CD14-positive monocyte (primary cell): Measurements from ENCODE around the gene CHST11. TPM values are rescaled to one million over a fixed set of nuclear protein-coding genes. Genes with fewer than 3 reads are reported as not detected.

Experiments used
- DNase-seq, 3 donors: peaks; one replicate each; pipeline ENCODE4 v3.0.0-alpha.2; 2011 to 2022
- H2AFZ ChIP-seq: 2 replicates; pipeline ENCODE4 v1.6.0; 2012; ENCODE audit warnings: mild to moderate bottlenecking, low read depth, low read length, inconsistent platforms; ENCODE audit not compliant: insufficient read depth, poor library complexity, severe bottlenecking
- H3K27ac ChIP-seq, 2 donors: 1 replicate in 1 of 2; 2 replicates in 1 of 2; pipeline ENCODE4 v1.5.1; 2012 to 2013; ENCODE audit warnings: low read length in 2 of 2, control low read depth in 1 of 2, inconsistent platforms in 1 of 2, low read depth in 1 of 2, mild to moderate bottlenecking in 1 of 2
- H3K27me3 ChIP-seq, 2 donors: one replicate each; pipeline versions ENCODE4 v1.6.0 to v1.6.1; 2011 to 2013; ENCODE audit warnings: low read length in 2 of 2; ENCODE audit not compliant: control insufficient read depth in 2 of 2, insufficient read depth in 2 of 2
- H3K36me3 ChIP-seq, 2 donors: replicated peaks in 1 of 2; 1 replicate in 1 of 2; 2 replicates in 1 of 2; pipeline versions ENCODE4 v1.5.1 to v1.6.1; 2012 to 2013; ENCODE audit warnings: low read length in 2 of 2, control low read depth in 1 of 2, inconsistent platforms in 1 of 2, mild to moderate bottlenecking in 1 of 2; ENCODE audit not compliant: insufficient read depth in 2 of 2, control insufficient read depth in 1 of 2
- H3K4me1 ChIP-seq, 2 donors: 1 replicate in 1 of 2; 2 replicates in 1 of 2; pipeline versions ENCODE4 v1.5.1 to v1.6.1; 2012 to 2013; ENCODE audit warnings: low read length in 2 of 2, control low read depth in 1 of 2, inconsistent platforms in 1 of 2, mild to moderate bottlenecking in 1 of 2, moderate library complexity in 1 of 2; ENCODE audit not compliant: insufficient read depth in 2 of 2, control insufficient read depth in 1 of 2
- H3K4me2 ChIP-seq: replicated peaks from 2 replicates; pipeline ENCODE3; 2012; ENCODE audit warnings: low read length, moderate library complexity, mild to moderate bottlenecking; ENCODE audit not compliant: poor library complexity, severe bottlenecking; ENCODE audit errors: extremely low read depth
- H3K4me3 ChIP-seq, 3 experiments: fragments of 200-600 bp in 1 of 3; sonication (generic) in 1 of 3; replicated peaks in 1 of 3; 1 replicate in 2 of 3; 2 replicates in 1 of 3; pipeline ENCODE4 v1.5.1; 2011 to 2013; ENCODE audit warnings: low read length in 3 of 3, mild to moderate bottlenecking in 3 of 3, control low read depth in 2 of 3, low read depth in 2 of 3, inconsistent platforms in 1 of 3, moderate library complexity in 1 of 3
- H3K79me2 ChIP-seq: 2 replicates; pipeline ENCODE4 v1.6.0; 2012; ENCODE audit warnings: mild to moderate bottlenecking, control low read depth, inconsistent platforms, low read length, moderate library complexity; ENCODE audit not compliant: insufficient read depth
- H3K9ac ChIP-seq: 2 replicates; pipeline ENCODE4 v1.6.0; 2017; ENCODE audit warnings: low read length, mild to moderate bottlenecking; ENCODE audit not compliant: insufficient read depth, poor library complexity, severe bottlenecking
- H3K9me3 ChIP-seq, 2 donors: replicated peaks in 1 of 2; 1 replicate in 1 of 2; 2 replicates in 1 of 2; pipeline versions ENCODE4 v1.5.1 to v1.6.1; 2012 to 2013; ENCODE audit warnings: low read length in 2 of 2, control low read depth in 1 of 2; ENCODE audit not compliant: control insufficient read depth in 1 of 2, insufficient read depth in 1 of 2
- H4K20me1 ChIP-seq: 2 replicates; pipeline ENCODE4 v1.6.0; 2012; ENCODE audit warnings: mild to moderate bottlenecking, low read length, control low read depth, moderate library complexity; ENCODE audit not compliant: insufficient read depth
- H3K27ac Mint-ChIP-seq, 7 donors: one replicate each; pipeline ENCODE4 v1.8.0; 2020; ENCODE audit warnings: mild to moderate bottlenecking in 7 of 7, mixed read lengths in 7 of 7, moderate library complexity in 6 of 7, inconsistent platforms in 2 of 7
- H3K27me3 Mint-ChIP-seq, 3 donors: one replicate each; pipeline ENCODE4 v1.8.0; 2021 to 2022; ENCODE audit warnings: low read depth in 3 of 3, mild to moderate bottlenecking in 3 of 3, mixed read lengths in 3 of 3, moderate library complexity in 3 of 3, inconsistent platforms in 1 of 3
- H3K36me3 Mint-ChIP-seq, 2 donors: one replicate each; pipeline ENCODE4 v1.8.0; 2020; ENCODE audit warnings: mixed read lengths in 2 of 2, inconsistent platforms in 1 of 2, mild to moderate bottlenecking in 1 of 2
- H3K4me1 Mint-ChIP-seq: one replicate; pipeline ENCODE4 v1.8.0; 2020; ENCODE audit warnings: mild to moderate bottlenecking, mixed read lengths
- H3K4me3 Mint-ChIP-seq, 2 donors: one replicate each; pipeline ENCODE4 v1.8.0; 2020; ENCODE audit warnings: mild to moderate bottlenecking in 2 of 2, mixed read lengths in 2 of 2, moderate library complexity in 1 of 2
- H3K9me3 Mint-ChIP-seq, 7 donors: one replicate each; pipeline ENCODE4 v1.8.0; 2020 to 2022; ENCODE audit warnings: mixed read lengths in 7 of 7, mild to moderate bottlenecking in 6 of 7, moderate library complexity in 6 of 7, inconsistent platforms in 2 of 7
- CTCF ChIP-seq: fragments of 200-600 bp; IDR thresholded peaks from one replicate; pipeline ENCODE4 v1.8.0; 2022; ENCODE audit warnings: antibody characterized with exemption, mild to moderate bottlenecking
- WGBS: methylation state at CpG from one replicate; pipeline ENCODE4 v1.1.5; 2013; ENCODE audit warnings: missing lambda C conversion rate; ENCODE audit not compliant: insufficient coverage; 5-methylcytosine and 5-hydroxymethylcytosine counted together
- intact Hi-C, 2 donors: fragments of 100-400 bp; cut with micrococcal nuclease; formaldehyde crosslinking; loops; one replicate each; pipeline versions ENCODE4 v1.15.0 to v1.15.1; 2023
- polyA plus RNA-seq, 3 donors: library from polyadenylated mRNA; depleted of rRNA in 1 of 3; unstranded in 2 of 3; stranded (reverse) in 1 of 3; fragments of 300-500 nt in 2 of 3; fragments of >200 nt in 1 of 3; fragmentation: Illumina TruSeq in 2 of 3; gene quantifications; 1 replicate in 2 of 3; 2 replicates in 1 of 3; pipeline ENCODE4 v1.2.3, GENCODE V29; 2012 to 2021

CHST11 gene
- polyA plus RNA-seq, 3 donors, result 44.4 to 66.6 (median 48.4) TPM

- Mint-ChIP-seq H3K27ac (peak overlapping the region in 6 of 7 donors; percentile 21 to 96 (median 56)), H3K4me3 (no peak overlapping the region), H3K27me3 (no peaks in the 10 kb centered on the region), H3K4me1 (peaks cover 73% of the 10 kb centered on the region), H3K36me3 (peaks cover 5 to 12% of the 10 kb centered on the region in 2 donors), H3K9me3 (no peaks in the 10 kb centered on the region)
- Histone ChIP-seq H3K4me2 (no peak overlapping the region), H3K27me3 (no peaks in the 10 kb centered on the region), H4K20me1 (peaks cover 22% of the 10 kb centered on the region), H3K4me1 (peaks cover 77% of the 10 kb centered on the region in 2 donors), H3K9ac (no peak overlapping the region), H3K36me3 (no peaks in the 10 kb centered on the region), H2AFZ (no peak overlapping the region), H3K4me3 (no peak overlapping the region), H3K79me2 (peaks cover 91% of the 10 kb centered on the region), H3K9me3 (no peaks in the 10 kb centered on the region), H3K27ac (peak overlapping the region in 1 of 2 donors; percentile 81)
- TF ChIP-seq CTCF, result no peak
- DNase-seq, result no peak
- 92% methylated on average over 2 of the region's 8 CpGs for WGBS
- intact Hi-C loops, result loop anchor here in 1 of 2 donors (5.0 to 10.0 kb wide), 2 partner anchors 76 to 283 kb away; no protein-coding TSS in a partner anchor
These were observed 291.2 kb downstream of the CHST11 start for GRCh38 chr12:104747955-104748354.

- Histone ChIP-seq H3K9me3 (no peaks in the 10 kb centered on the region), H3K79me2 (peaks cover 91% of the 10 kb centered on the region), H3K27ac (peak overlapping the region; percentile 33 to 81), H3K36me3 (no peaks in the 10 kb centered on the region), H2AFZ (no peak overlapping the region), H3K4me2 (peak overlapping the region; percentile 59), H3K27me3 (no peaks in the 10 kb centered on the region), H3K9ac (no peak overlapping the region), H3K4me1 (peaks cover 76 to 77% of the 10 kb centered on the region in 2 donors), H4K20me1 (peaks cover 22% of the 10 kb centered on the region), H3K4me3 (no peak overlapping the region)
- Mint-ChIP-seq H3K27ac (peak overlapping the region in 6 of 7 donors; percentile 35 to 96 (median 92)), H3K4me1 (peaks cover 73% of the 10 kb centered on the region), H3K27me3 (no peaks in the 10 kb centered on the region), H3K9me3 (no peaks in the 10 kb centered on the region), H3K36me3 (peaks cover 9 to 14% of the 10 kb centered on the region in 2 donors), H3K4me3 (no peak overlapping the region)
- DNase-seq, result no peak
- TF ChIP-seq CTCF, result no peak
- intact Hi-C loops, result loop anchor here in 1 of 2 donors (5.0 to 10.0 kb wide), 2 partner anchors 76 to 284 kb away; no protein-coding TSS in a partner anchor
- 92% methylated on average over 3 of the region's 7 CpGs for WGBS
These were observed 291.6 kb downstream of the CHST11 start for GRCh38 chr12:104748356-104748755.
